Transverse colon (tissue), 4 donors: ENCODE data around the gene GPS1.

Experiments used
- CTCF ChIP-seq, 5 experiments: fragments of 200-600 bp in 3 of 5; fragments of 450-650 bp in 2 of 5; sonication (generic) in 3 of 5; IDR thresholded peaks; 1 replicate in 2 of 5; 2 replicates in 3 of 5; pipeline ENCODE4 v1.5.1; 2016 to 2017; ENCODE audit warnings: antibody characterized with exemption in 5 of 5, inconsistent platforms in 3 of 5, mild to moderate bottlenecking in 2 of 5, moderate library complexity in 1 of 5
- POLR2AphosphoS5 ChIP-seq, 3 donors: sonication (generic); formaldehyde crosslinking; IDR thresholded peaks; one replicate each; pipeline ENCODE4 v1.6.1; 2016; ENCODE audit warnings: antibody characterized with exemption in 3 of 3

GRCh38 chr17:82097184-82097918 lies 45.7 kb downstream of the GPS1 start:
- TF ChIP-seq CTCF (IDR thresholded peaks at IDR 0.05): no peak
- TF ChIP-seq POLR2AphosphoS5 (IDR thresholded peaks at IDR 0.05): peak in 1 of 3 donors; percentile 37
